ENCODE measurements around the gene CA12. TPM values are rescaled to one million over a fixed set of nuclear protein-coding genes. Genes with fewer than 3 reads are reported as not detected.

Gene CA12
- total and polyA plus RNA-seq, 10 of the 15 experiments (the other 5 are each of a cell fraction or from before 2014, with no cell fraction given) = 0.03 to 0.10 TPM; not detected in 8

- Histone ChIP-seq H3K9me3 (replicated peaks; ENCODE audit: control insufficient read depth, insufficient read depth, low read length) (no peaks in the 10 kb centered on the region), H4K20me1 (ENCODE audit: control insufficient read depth, insufficient read depth) (no peaks in the 10 kb centered on the region), H3K4me2 (ENCODE audit: control insufficient read depth, insufficient read depth) (no peak overlapping the region), H3K27me3 (replicated peaks in 1 of 2; ENCODE audit: control insufficient read depth in 2 of 2, insufficient read depth in 2 of 2, low read length in 1 of 2) (peaks cover 0 to 1% of the 10 kb centered on the region in 2 experiments; a peak in 2 of 4 replicates), H3K36me3 (ENCODE audit: control insufficient read depth in 2 of 2, insufficient read depth in 2 of 2, low read length in 1 of 2) (no peaks in the 10 kb centered on the region), H3K9ac (ENCODE audit: control insufficient read depth, insufficient read depth, low read length) (no peak overlapping the region), H2AFZ (ENCODE audit: control insufficient read depth, low read depth, low read length) (no peak overlapping the region), H3K4me3 (no peak overlapping the region), H3K27ac (ENCODE audit: control insufficient read depth, insufficient read depth) (no peak overlapping the region), H3K79me2 (ENCODE audit: control insufficient read depth, insufficient read depth, low read length) (no peaks in the 10 kb centered on the region), H3K4me1 (ENCODE audit: control insufficient read depth, insufficient read depth, low read length) (peaks cover 5% of the 10 kb centered on the region; the same call in 1 of the 2 replicates)
- ChIA-PET POLR2A (no interaction called here), CTCF (no interaction called here), SMC1A (ENCODE audit: uncharacterized antibody, unreplicated experiment) (no interaction called here), RAD21 (ENCODE audit: unreplicated experiment) (no interaction called here)
- in situ Hi-C loops (cut with MboI) (no loop called here), intact Hi-C loops (cut with micrococcal nuclease; ENCODE audit: unreplicated experiment) (no loop called here)
- no peak for DNase-seq (ENCODE audit: low read depth, low spot score)
- WGBS (ENCODE audit: insufficient coverage, insufficient replicate concordance, low lambda C conversion rate, missing lambda C conversion rate) = 10% methylated on average over 4 of the region's 4 CpGs
- no peak for ATAC-seq
- no peak for FAIRE-seq
- BruUV-seq (replicated peaks) = no TSS peak
- no peak for TF ChIP-seq SREBF1 (IDR thresholded peaks at IDR 0.05; ENCODE audit: low read length)
- TF ChIP-seq RB1 (IDR thresholded peaks at IDR 0.05; ENCODE audit: borderline replicate concordance) = no peak
- no peak for TF ChIP-seq HSF1 (IDR thresholded peaks at IDR 0.05; ENCODE audit: low read depth, low read length)
- no peak for TF ChIP-seq ZNF384 (IDR thresholded peaks at IDR 0.05; ENCODE audit: borderline replicate concordance, low read depth, low read length)
- no peak for TF ChIP-seq BACH1 (IDR thresholded peaks at IDR 0.05; ENCODE audit: borderline replicate concordance)
- TF ChIP-seq SPI1 (IDR thresholded peaks at IDR 0.05; ENCODE audit: borderline replicate concordance, insufficient read depth, low read depth, low read length) = no peak
- TF ChIP-seq MYB (IDR thresholded peaks at IDR 0.05; ENCODE audit: borderline replicate concordance, low read depth, low read length) = no peak
- TF ChIP-seq ZNF622 (IDR thresholded peaks at IDR 0.05) = no peak
- no peak for TF ChIP-seq BMI1 (IDR thresholded peaks at IDR 0.05; ENCODE audit: borderline replicate concordance)
- no peak for TF ChIP-seq BCL3 (IDR thresholded peaks at IDR 0.05; ENCODE audit: borderline replicate concordance, insufficient read depth, low read depth, low read length, poor library complexity, severe bottlenecking)
- TF ChIP-seq, protein P1, sequence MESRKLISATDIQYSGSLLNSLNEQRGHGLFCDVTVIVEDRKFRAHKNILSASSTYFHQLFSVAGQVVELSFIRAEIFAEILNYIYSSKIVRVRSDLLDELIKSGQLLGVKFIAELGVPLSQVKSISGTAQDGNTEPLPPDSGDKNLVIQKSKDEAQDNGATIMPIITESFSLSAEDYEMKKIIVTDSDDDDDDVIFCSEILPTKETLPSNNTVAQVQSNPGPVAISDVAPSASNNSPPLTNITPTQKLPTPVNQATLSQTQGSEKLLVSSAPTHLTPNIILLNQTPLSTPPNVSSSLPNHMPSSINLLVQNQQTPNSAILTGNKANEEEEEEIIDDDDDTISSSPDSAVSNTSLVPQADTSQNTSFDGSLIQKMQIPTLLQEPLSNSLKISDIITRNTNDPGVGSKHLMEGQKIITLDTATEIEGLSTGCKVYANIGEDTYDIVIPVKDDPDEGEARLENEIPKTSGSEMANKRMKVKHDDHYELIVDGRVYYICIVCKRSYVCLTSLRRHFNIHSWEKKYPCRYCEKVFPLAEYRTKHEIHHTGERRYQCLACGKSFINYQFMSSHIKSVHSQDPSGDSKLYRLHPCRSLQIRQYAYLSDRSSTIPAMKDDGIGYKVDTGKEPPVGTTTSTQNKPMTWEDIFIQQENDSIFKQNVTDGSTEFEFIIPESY (IDR thresholded peaks at IDR 0.05) = no peak
- TF ChIP-seq TAF1 (IDR thresholded peaks at IDR 0.05; ENCODE audit: borderline replicate concordance, low read depth, low read length) = no peak
- no peak for TF ChIP-seq SP1 (IDR thresholded peaks at IDR 0.05; ENCODE audit: low read depth, low read length)
- TF ChIP-seq, protein P2, sequence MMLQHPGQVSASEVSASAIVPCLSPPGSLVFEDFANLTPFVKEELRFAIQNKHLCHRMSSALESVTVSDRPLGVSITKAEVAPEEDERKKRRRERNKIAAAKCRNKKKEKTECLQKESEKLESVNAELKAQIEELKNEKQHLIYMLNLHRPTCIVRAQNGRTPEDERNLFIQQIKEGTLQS (IDR thresholded peaks at IDR 0.05; ENCODE audit: borderline replicate concordance, extremely low read depth, low read depth, low read length) = no peak
- TF ChIP-seq RAD21 (IDR thresholded peaks at IDR 0.05; ENCODE audit: insufficient read depth, low read depth, low read length) = no peak
- no peak for TF ChIP-seq BRCA1 (IDR thresholded peaks at IDR 0.05; ENCODE audit: low read depth, low read length)
- TF ChIP-seq, protein P3, sequence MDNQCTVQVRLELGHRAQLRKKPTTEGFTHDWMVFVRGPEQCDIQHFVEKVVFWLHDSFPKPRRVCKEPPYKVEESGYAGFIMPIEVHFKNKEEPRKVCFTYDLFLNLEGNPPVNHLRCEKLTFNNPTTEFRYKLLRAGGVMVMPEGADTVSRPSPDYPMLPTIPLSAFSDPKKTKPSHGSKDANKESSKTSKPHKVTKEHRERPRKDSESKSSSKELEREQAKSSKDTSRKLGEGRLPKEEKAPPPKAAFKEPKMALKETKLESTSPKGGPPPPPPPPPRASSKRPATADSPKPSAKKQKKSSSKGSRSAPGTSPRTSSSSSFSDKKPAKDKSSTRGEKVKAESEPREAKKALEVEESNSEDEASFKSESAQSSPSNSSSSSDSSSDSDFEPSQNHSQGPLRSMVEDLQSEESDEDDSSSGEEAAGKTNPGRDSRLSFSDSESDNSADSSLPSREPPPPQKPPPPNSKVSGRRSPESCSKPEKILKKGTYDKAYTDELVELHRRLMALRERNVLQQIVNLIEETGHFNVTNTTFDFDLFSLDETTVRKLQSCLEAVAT (IDR thresholded peaks at IDR 0.05) = no peak
- no peak for TF ChIP-seq MTA3 (IDR thresholded peaks at IDR 0.05; ENCODE audit: borderline replicate concordance, low read length)
Measured at GRCh38 chr15:63360170-63360569, 21.5 kb downstream of the CA12 start.
